HPDE6-E6E7 (cell line): ENCODE data around the gene ANKFY1.

Experiments used
- DNase-seq: peaks from one replicate; pipeline ENCODE4 v3.0.0; 2011; ENCODE audit warnings: missing footprints; ENCODE audit errors: extremely low spot score

The ANKFY1 gene

GRCh38 chr17:4263282-4264215, at the start of gene ANKFY1:
TSS of gene ANKFY1 (minus strand) at chr17:4263979. CDS start at chr17:4263941, 38 bp downstream.
- peak; percentile 98 for DNase-seq

- DNase-seq, result no peak
These were observed 46.7 kb upstream of the ANKFY1 start for GRCh38 chr17:4310354-4311060.

GRCh38 chr17:4309897-4310296, 46.1 kb upstream of the ANKFY1 start:
- no peak for DNase-seq

- no peak for DNase-seq
These were observed 43.6 kb upstream of the ANKFY1 start for GRCh38 chr17:4307179-4307930.

- no peak for DNase-seq
These were observed 41.4 kb upstream of the ANKFY1 start for GRCh38 chr17:4305224-4305623.

- DNase-seq, result peak; percentile 35
These were observed 40.7 kb upstream of the ANKFY1 start for GRCh38 chr17:4304417-4305027.

GRCh38 chr17:4301066-4301465, 37.3 kb upstream of the ANKFY1 start:
- no peak for DNase-seq

GRCh38 chr17:4297351-4297750, 33.6 kb upstream of the ANKFY1 start:
- DNase-seq, result no peak

GRCh38 chr17:4295686-4296085, 31.9 kb upstream of the ANKFY1 start:
- no peak for DNase-seq

GRCh38 chr17:4293572-4293971, 29.8 kb upstream of the ANKFY1 start:
- DNase-seq, result no peak

GRCh38 chr17:4287710-4288109, 23.9 kb upstream of the ANKFY1 start:
- no peak for DNase-seq

GRCh38 chr17:4276514-4276913, 12.7 kb upstream of the ANKFY1 start:
- no peak for DNase-seq

- no peak for DNase-seq
These were observed 9.2 kb upstream of the ANKFY1 start for GRCh38 chr17:4272972-4273368.

- no peak for DNase-seq
These were observed 8.6 kb upstream of the ANKFY1 start for GRCh38 chr17:4272213-4272971.

- no peak for DNase-seq
These were observed 7.0 kb upstream of the ANKFY1 start for GRCh38 chr17:4270736-4271135.

- no peak for DNase-seq
These were observed 6.1 kb upstream of the ANKFY1 start for GRCh38 chr17:4269915-4270314.

- no peak for DNase-seq
These were observed 3.6 kb upstream of the ANKFY1 start for GRCh38 chr17:4267402-4267801.

- no peak for DNase-seq
These were observed 2.8 kb upstream of the ANKFY1 start for GRCh38 chr17:4266550-4266949.

GRCh38 chr17:4262703-4263102, 1.1 kb downstream of the ANKFY1 start:
- no peak for DNase-seq

- DNase-seq, result no peak
These were observed 2.3 kb downstream of the ANKFY1 start for GRCh38 chr17:4261452-4261851.

GRCh38 chr17:4258867-4259266, 4.9 kb downstream of the ANKFY1 start:
- no peak for DNase-seq
